Esophagus squamous epithelium (tissue), 4 donors: ENCODE results near the gene THAP7.

Experiments used
- CTCF ChIP-seq, 6 experiments: fragments of 450-650 bp in 4 of 6; fragments of 200-600 bp in 2 of 6; sonication (generic) in 2 of 6; IDR thresholded peaks; one replicate each; pipeline ENCODE4 v1.5.1; 2016 to 2019; ENCODE audit warnings: antibody characterized with exemption in 6 of 6, mild to moderate bottlenecking in 4 of 6, moderate library complexity in 4 of 6
- POLR2A ChIP-seq, 4 donors: fragments of 450-650 bp; IDR thresholded peaks; one replicate each; pipeline ENCODE4 v1.6.1; 2017; ENCODE audit warnings: antibody characterized with exemption in 4 of 4, mild to moderate bottlenecking in 4 of 4, moderate library complexity in 3 of 4

DNA sequence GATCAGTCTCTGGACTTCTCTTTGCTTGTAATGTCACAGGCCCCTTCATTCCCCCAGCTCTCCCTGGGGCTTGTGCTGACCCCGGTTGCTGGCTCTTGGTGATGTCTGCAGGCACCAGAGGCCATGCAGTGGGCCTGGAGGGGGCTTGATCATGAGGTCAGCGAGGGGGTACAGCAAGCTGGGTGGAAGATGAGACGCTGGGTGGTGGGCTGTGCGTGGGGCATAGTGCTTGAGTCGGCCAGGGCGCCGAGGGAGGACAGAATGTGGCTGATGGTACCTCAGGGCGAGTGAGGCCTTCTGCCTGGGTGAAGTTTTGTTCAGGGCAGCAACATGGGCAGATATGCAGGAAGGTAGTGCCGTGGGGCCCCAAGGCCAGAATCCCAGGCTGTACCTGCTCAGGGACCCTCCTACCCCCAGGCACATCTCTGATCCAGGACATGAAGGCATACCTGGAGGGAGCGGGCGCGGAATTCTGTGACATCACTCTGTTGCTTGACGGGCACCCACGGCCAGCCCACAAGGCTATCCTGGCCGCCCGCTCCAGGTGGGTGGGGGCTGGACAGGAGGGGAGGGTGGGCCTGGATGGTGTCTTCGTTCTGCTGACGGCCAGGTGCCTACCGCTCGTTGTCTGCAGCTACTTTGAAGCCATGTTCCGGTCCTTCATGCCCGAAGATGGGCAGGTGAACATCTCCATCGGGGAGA is 6.4 kb downstream of the THAP7 start:
- TF ChIP-seq CTCF (IDR thresholded peaks at IDR 0.05): no peak
- TF ChIP-seq POLR2A (IDR thresholded peaks at IDR 0.05): no peak
